ENCODE measurements around the gene CITED4.

The CITED4 gene

GRCh38 chr1:40851643-40852042, 10.5 kb downstream of the CITED4 start:
- no peak for DNase-seq

- DNase-seq, result peak; percentile 84
Measured at GRCh38 chr1:40849801-40850592, 12.2 kb downstream of the CITED4 start.

- DNase-seq, result peak; percentile 27
Measured at GRCh38 chr1:40848530-40849189, 13.5 kb downstream of the CITED4 start.

GRCh38 chr1:40847023-40847745, 15.0 kb downstream of the CITED4 start:
- no peak for DNase-seq

- DNase-seq, result no peak
Measured at GRCh38 chr1:40845895-40846294, 16.3 kb downstream of the CITED4 start.

- no peak for DNase-seq
Measured at GRCh38 chr1:40844887-40845878, 17.0 kb downstream of the CITED4 start.

GRCh38 chr1:40844079-40844478, 18.1 kb downstream of the CITED4 start:
- DNase-seq, result no peak

GRCh38 chr1:40842691-40843090, 19.5 kb downstream of the CITED4 start:
- DNase-seq, result no peak

- DNase-seq, result no peak
Measured at GRCh38 chr1:40842207-40842606, 20.0 kb downstream of the CITED4 start.

- DNase-seq, result no peak
Measured at GRCh38 chr1:40841602-40842001, 20.6 kb downstream of the CITED4 start.

GRCh38 chr1:40840526-40841323, 21.4 kb downstream of the CITED4 start:
- no peak for DNase-seq

- no peak for DNase-seq
Measured at GRCh38 chr1:40839943-40840335, 22.2 kb downstream of the CITED4 start.

GRCh38 chr1:40838980-40839942, 22.9 kb downstream of the CITED4 start:
- no peak for DNase-seq

- DNase-seq, result no peak
Measured at GRCh38 chr1:40838045-40838979, 23.9 kb downstream of the CITED4 start.

- no peak for DNase-seq
Measured at GRCh38 chr1:40837601-40838000, 24.6 kb downstream of the CITED4 start.

- DNase-seq, result no peak
Measured at GRCh38 chr1:40836283-40836682, 25.9 kb downstream of the CITED4 start.

- no peak for DNase-seq
Measured at GRCh38 chr1:40834968-40835545, 27.1 kb downstream of the CITED4 start.

GRCh38 chr1:40833979-40834378, 28.2 kb downstream of the CITED4 start:
- no peak for DNase-seq
